GM13977 (cell line): ENCODE results near the gene LHFPL6.

Experiments
- DNase-seq: peaks from one replicate; pipeline ENCODE4 v3.0.0; 2012; ENCODE audit warnings: low spot score
- in situ Hi-C: fragments of 300-500 bp; cut with MboI; formaldehyde crosslinking; loops from one replicate; pipeline ENCODE4 v1.12.0; 2022; ENCODE audit warnings: low sequenced_read_pairs, low pct_unique_long_range_greater_than_20kb, mixed read lengths, inconsistent platforms; ENCODE audit not compliant: unreplicated experiment
- TF ChIP-seq, protein P1 (sequence below): IDR thresholded peaks from 2 replicates; pipeline ENCODE4 v1.5.1; 2012; ENCODE audit warnings: mild to moderate bottlenecking, control low read depth; ENCODE audit not compliant: insufficient read depth; ENCODE audit errors: extremely low read depth, missing control alignments

Gene LHFPL6

DNA sequence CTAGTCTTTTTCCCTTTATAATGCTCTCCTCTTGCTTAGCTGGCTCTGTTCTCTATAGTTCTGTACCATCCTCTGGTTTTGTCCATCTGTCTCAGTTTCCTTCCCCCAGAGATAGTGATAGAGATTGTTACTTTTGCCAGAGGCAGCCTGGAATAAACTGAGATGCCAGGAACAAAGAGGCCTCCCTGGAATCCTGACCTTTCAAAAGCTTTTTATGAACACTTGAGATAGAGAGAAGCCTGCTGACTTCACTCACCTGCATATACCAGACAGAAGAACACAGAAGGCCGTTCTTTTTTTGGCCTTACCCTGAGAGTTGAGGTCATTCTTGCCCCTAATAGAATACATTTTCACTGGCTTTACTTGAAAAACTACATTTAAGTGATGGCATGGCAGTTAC lies 150.2 kb downstream of the LHFPL6 start:
- in situ Hi-C loops = no loop called here
- TF ChIP-seq, protein P1, sequence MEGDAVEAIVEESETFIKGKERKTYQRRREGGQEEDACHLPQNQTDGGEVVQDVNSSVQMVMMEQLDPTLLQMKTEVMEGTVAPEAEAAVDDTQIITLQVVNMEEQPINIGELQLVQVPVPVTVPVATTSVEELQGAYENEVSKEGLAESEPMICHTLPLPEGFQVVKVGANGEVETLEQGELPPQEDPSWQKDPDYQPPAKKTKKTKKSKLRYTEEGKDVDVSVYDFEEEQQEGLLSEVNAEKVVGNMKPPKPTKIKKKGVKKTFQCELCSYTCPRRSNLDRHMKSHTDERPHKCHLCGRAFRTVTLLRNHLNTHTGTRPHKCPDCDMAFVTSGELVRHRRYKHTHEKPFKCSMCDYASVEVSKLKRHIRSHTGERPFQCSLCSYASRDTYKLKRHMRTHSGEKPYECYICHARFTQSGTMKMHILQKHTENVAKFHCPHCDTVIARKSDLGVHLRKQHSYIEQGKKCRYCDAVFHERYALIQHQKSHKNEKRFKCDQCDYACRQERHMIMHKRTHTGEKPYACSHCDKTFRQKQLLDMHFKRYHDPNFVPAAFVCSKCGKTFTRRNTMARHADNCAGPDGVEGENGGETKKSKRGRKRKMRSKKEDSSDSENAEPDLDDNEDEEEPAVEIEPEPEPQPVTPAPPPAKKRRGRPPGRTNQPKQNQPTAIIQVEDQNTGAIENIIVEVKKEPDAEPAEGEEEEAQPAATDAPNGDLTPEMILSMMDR = no peak
- DNase-seq = no peak

DNA sequence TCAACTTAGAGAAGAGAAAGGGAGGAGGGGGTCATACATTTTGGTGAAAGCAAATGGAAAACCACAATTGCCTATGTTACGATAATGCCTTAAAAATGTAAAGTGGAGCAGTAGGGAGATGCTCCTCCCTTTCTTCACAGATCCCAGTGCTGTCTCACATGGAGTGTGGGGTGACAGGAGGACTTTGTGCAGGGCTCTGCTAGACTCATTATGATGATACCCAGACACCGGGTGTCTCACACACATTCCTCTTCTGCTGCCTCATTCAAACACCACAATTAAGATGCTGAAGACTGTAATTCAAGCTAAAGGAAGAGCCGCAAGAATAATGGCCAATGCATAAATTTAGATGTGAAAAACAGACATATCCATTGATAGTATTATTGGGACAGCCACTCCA lies 150.6 kb downstream of the LHFPL6 start:
- no peak for DNase-seq
- TF ChIP-seq, protein P1 = no peak
- in situ Hi-C loops = no loop called here

DNA sequence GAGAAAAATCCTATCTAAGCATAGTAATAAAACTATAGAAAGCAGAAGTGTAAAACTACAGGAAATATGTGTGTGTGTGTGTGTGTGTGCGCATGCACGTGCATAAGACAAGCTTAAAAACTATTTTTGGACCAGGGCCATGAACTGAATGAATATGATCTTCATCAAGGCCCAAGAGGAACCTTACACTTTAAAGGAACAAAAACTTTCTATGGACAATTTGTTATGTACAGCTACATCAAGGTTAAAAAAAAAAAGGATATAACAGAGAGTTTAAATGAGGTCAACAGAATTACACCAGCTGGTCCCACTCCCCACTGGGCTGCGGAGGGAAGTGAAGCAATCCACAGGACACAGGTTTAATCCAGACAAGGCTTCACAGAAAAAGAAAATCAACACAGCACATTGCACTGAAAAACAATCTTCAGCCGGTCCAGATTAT lies 151.1 kb downstream of the LHFPL6 start:
- TF ChIP-seq, protein P1 = no peak
- DNase-seq = no peak

DNA sequence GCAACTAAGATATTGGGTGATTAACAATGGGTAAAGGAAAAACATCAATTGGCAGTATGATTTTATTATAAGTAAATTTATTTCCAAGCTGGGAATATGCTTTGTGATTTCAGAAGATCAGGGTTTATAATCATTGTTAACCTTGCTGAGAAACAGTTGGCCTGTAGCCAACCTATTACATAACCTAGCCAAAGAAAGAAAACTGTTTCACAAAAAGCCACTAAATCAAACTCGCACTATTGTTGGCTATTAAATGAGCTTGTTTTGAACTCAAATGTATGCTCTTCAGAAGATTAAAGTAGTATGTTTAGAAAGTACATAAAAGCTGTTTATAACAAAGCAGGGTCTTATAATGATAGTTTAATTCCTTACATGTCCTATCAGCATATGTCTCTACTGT lies 151.7 kb downstream of the LHFPL6 start:
- TF ChIP-seq, protein P1 = no peak
- DNase-seq = no peak
- in situ Hi-C loops = no loop called here

More for the DNA sequence above, 151.1 kb downstream of the LHFPL6 start:
- in situ Hi-C loops = no loop called here

DNA sequence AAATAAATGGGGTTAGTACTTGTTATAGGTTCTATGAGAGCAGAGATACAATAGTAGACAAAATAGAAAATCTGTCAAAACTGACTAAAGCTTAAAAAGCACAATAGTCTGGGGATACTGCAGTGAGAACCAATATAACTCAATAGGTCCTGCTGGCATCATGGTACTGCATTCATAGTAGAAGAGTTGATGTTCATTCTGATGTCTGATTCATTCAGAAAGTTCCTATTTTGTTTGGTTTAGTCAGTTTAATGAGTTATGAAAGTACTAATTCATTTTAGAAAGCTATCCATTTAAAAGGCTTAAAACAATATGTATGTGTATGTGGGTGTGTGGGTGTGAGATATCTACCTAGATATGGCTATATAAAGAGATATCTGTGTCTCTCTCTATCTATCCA lies 152.8 kb downstream of the LHFPL6 start:
- DNase-seq = no peak
- in situ Hi-C loops = no loop called here
- TF ChIP-seq, protein P1 = no peak

DNA sequence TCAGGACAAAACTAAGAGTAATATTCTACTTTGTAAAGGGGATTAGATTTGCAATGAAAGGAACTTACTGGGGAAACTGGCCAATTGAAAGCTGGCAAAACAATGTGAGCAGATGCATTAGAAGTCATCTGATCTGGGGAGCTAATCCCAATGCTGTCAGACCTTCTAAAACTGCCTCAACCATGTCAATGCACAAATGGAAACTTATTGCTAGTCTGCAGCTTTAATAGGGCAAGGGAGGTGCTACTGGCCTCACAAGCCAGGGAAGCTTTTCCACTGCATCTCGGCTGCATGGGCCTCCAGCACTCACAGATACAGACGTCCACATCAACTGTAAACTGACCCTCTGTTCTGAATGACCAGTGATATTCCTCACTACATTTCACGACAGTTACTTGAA lies 154.2 kb downstream of the LHFPL6 start:
- TF ChIP-seq, protein P1 = no peak
- in situ Hi-C loops = no loop called here

DNA sequence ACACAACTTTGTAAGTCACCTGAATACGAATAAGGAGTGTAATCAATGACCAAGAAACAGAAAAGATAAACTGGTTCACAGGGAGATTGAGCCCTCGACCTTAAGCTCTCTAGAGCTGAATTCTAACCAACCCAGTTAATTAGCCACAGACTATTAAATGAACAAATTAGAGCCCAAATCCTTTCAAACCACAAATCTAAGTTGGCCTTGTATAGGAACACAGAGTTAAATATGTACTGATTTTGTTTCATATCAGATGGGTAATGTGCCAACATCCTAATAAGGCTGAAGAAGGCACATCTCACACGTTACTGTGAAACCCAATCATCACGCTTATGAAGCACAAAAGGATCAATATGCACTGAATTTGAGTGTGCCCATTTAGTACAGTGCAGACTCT lies 156.1 kb downstream of the LHFPL6 start:
- TF ChIP-seq, protein P1 = no peak
- in situ Hi-C loops = no loop called here
- DNase-seq = no peak

More for the DNA sequence above, 154.2 kb downstream of the LHFPL6 start:
- no peak for DNase-seq
